ENCODE measurements around the gene FGF7. TPM values are rescaled to one million over a fixed set of nuclear protein-coding genes. Genes with fewer than 3 reads are reported as not detected.

The FGF7 gene
- total and polyA plus RNA-seq, 2 donors (not counting 1 experiment from before 2014, with no cell fraction given): 0.10 TPM; not detected in 1

- TF ChIP-seq CTCF (IDR thresholded peaks at IDR 0.05): no peak
- TF ChIP-seq EZH2 (IDR thresholded peaks at IDR 0.05; ENCODE audit: borderline replicate concordance, insufficient read depth, low read depth, low read length, poor library complexity, severe bottlenecking): no peak
- H3K27ac ChIP-seq (ENCODE audit: low read length in 2 of 2): no peak overlapping the region
- Mint-ChIP-seq H3K4me1 (no peaks in the 10 kb centered on the region), H3K9me3 (ENCODE audit: insufficient read depth) (no peaks in the 10 kb centered on the region), H3K4me3 (no peak overlapping the region), H3K27ac (no peak overlapping the region), H3K27me3 (peaks cover 3% of the 10 kb centered on the region)
- no peak overlapping the region for H3K9ac ChIP-seq (ENCODE audit: low read length)
- ChIA-PET POLR2A (no interaction called here), CTCF (no interaction called here)
- no peaks in the 10 kb centered on the region for H3K4me1 ChIP-seq (ENCODE audit: control insufficient read depth in 2 of 2, insufficient read depth in 2 of 2, low read length in 2 of 2)
- ATAC-seq (ENCODE audit: low read depth) (no peak), DNase-seq (no peak)
- no peaks in the 10 kb centered on the region for H3K27me3 ChIP-seq (replicated peaks in 1 of 4; ENCODE audit: control extremely low read depth in 1 of 4, control insufficient read depth in 3 of 4, insufficient read depth in 4 of 4, low read length in 3 of 4)
- no peaks in the 10 kb centered on the region for H3K9me3 ChIP-seq (ENCODE audit: control extremely low read depth in 1 of 3, control insufficient read depth in 2 of 3, insufficient read depth in 1 of 3, low read length in 2 of 3)
- no peaks in the 10 kb centered on the region for H4K20me1 ChIP-seq (ENCODE audit: control insufficient read depth, insufficient read depth, low read length, poor library complexity, severe bottlenecking)
- H3K4me2 ChIP-seq (replicated peaks; ENCODE audit: low read depth, low read length, poor library complexity, severe bottlenecking): no peak overlapping the region
- no peak overlapping the region for H2AFZ ChIP-seq (ENCODE audit: insufficient read depth, low read depth, low read length, poor library complexity, severe bottlenecking)
- intact Hi-C loops (cut with micrococcal nuclease): no loop called here
- no CpG with 5 or more reads among the region's 1 CpG for WGBS (ENCODE audit: insufficient coverage)
- H3K36me3 ChIP-seq (replicated peaks in 1 of 2; ENCODE audit: control extremely low read depth in 1 of 2, control insufficient read depth in 1 of 2, extremely low read depth in 1 of 2, insufficient read depth in 2 of 2, low read length in 1 of 2): no peaks in the 10 kb centered on the region
- no peak overlapping the region for H3K4me3 ChIP-seq (ENCODE audit: control extremely low read depth in 1 of 5, extremely low read depth in 1 of 5, insufficient read depth in 1 of 5, low read depth in 2 of 5, low read length in 4 of 5)
- no peaks in the 10 kb centered on the region for H3K79me2 ChIP-seq (ENCODE audit: control insufficient read depth, insufficient read depth, low read length)
Measured at GRCh38 chr15:49494842-49495241, 71.8 kb downstream of the FGF7 start.

DNA sequence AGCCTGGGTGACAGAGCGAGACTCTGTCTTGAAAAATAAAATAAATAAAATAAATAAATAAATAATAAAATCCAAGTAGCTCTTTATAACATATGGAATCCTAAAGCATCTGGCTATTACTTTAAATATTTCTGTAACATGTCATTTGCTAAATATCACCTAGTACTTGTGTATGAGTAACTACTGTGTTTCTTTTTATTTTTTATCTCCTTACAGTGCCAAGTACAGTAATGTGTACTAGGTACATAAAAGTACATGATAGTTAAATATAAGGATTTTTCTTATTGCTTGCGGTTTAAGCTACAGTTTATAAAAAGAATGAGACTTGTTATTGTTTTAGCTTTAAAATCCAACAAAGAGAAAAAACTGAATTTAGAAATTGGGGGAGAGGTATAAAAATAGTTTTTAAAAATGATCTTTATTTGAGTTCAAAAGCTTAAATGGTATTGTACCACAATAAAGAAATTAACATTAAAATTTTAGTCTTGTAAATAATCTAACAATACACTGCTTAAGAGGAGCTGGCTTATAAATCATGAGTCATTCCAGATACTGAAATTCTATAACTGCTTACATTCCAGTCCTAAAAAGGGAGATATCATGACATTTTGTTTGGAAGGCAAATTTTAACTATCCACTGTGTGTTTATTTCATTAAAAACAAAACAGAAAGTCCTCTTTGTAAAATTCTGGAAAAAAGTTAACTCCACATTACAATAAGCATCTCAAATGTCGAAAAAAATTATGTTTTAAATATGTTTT, 73.1 kb downstream of the FGF7 start:
- no peaks in the 10 kb centered on the region for H3K9me3 Mint-ChIP-seq (ENCODE audit: insufficient read depth)
- H3K4me1 Mint-ChIP-seq: no peaks in the 10 kb centered on the region
- no CpG with 5 or more reads among the region's 3 CpGs for WGBS (ENCODE audit: insufficient coverage)
- intact Hi-C loops (cut with micrococcal nuclease): no loop called here
- Histone ChIP-seq H3K27me3 (replicated peaks in 1 of 4; ENCODE audit: control extremely low read depth in 1 of 4, control insufficient read depth in 3 of 4, insufficient read depth in 4 of 4, low read length in 3 of 4) (no peaks in the 10 kb centered on the region), H3K4me3 (ENCODE audit: control extremely low read depth in 1 of 5, extremely low read depth in 1 of 5, insufficient read depth in 1 of 5, low read depth in 2 of 5, low read length in 4 of 5) (no peak overlapping the region), H3K36me3 (replicated peaks in 1 of 2; ENCODE audit: control extremely low read depth in 1 of 2, control insufficient read depth in 1 of 2, extremely low read depth in 1 of 2, insufficient read depth in 2 of 2, low read length in 1 of 2) (no peaks in the 10 kb centered on the region), H3K9ac (ENCODE audit: low read length) (no peak overlapping the region), H2AFZ (ENCODE audit: insufficient read depth, low read depth, low read length, poor library complexity, severe bottlenecking) (no peak overlapping the region), H4K20me1 (ENCODE audit: control insufficient read depth, insufficient read depth, low read length, poor library complexity, severe bottlenecking) (no peaks in the 10 kb centered on the region), H3K4me2 (replicated peaks; ENCODE audit: low read depth, low read length, poor library complexity, severe bottlenecking) (no peak overlapping the region), H3K79me2 (ENCODE audit: control insufficient read depth, insufficient read depth, low read length) (no peaks in the 10 kb centered on the region), H3K9me3 (ENCODE audit: control extremely low read depth in 1 of 3, control insufficient read depth in 2 of 3, insufficient read depth in 1 of 3, low read length in 2 of 3) (peaks cover 0 to 4% (median 0%) of the 10 kb centered on the region in 3 donors), H3K4me1 (ENCODE audit: control insufficient read depth in 2 of 2, insufficient read depth in 2 of 2, low read length in 2 of 2) (no peaks in the 10 kb centered on the region), H3K27ac (ENCODE audit: low read length in 2 of 2) (no peak overlapping the region)
- no peak overlapping the region for H3K27ac Mint-ChIP-seq
- H3K27me3 Mint-ChIP-seq: peaks cover 3% of the 10 kb centered on the region
- no peak overlapping the region for H3K4me3 Mint-ChIP-seq
- POLR2A ChIA-PET: no interaction called here
- ATAC-seq (ENCODE audit: low read depth): no peak
- no peak for TF ChIP-seq CTCF (IDR thresholded peaks at IDR 0.05)
- no peak for TF ChIP-seq EZH2 (IDR thresholded peaks at IDR 0.05; ENCODE audit: borderline replicate concordance, insufficient read depth, low read depth, low read length, poor library complexity, severe bottlenecking)
- CTCF ChIA-PET: no interaction called here
- DNase-seq: no peak
